HG02642 (cell line): Measurements from ENCODE around the gene DAW1.
"Not testable (repeated sequence)": the region's sequence is repeated elsewhere in the genome, so short reads cannot be mapped to it uniquely, and the experiment has no call there.

ENCODE experiments used
- ATAC-seq: cut with Tn5 transposase; IDR thresholded peaks from one replicate; pipeline ENCODE4 v1.9.1; 2021; ENCODE audit warnings: mild to moderate bottlenecking; ENCODE audit not compliant: unreplicated experiment, poor library complexity

Gene DAW1

GRCh38 chr2:227871375-227871791 is at the start of gene DAW1:
Gene DAW1, plus strand, starts transcription at chr2:227871631. Its CDS starts 59 bp downstream, at chr2:227871690.
- peak; percentile 84 for ATAC-seq

- ATAC-seq: no peak
These were observed 48.9 kb upstream of the DAW1 start for GRCh38 chr2:227822416-227823003.

- no peak for ATAC-seq
These were observed 47.5 kb upstream of the DAW1 start for GRCh38 chr2:227823922-227824321.

GRCh38 chr2:227824711-227825110 is 46.7 kb upstream of the DAW1 start:
- no peak for ATAC-seq

GRCh38 chr2:227826019-227826521 is 45.4 kb upstream of the DAW1 start:
- no peak for ATAC-seq

GRCh38 chr2:227826563-227826962 is 44.9 kb upstream of the DAW1 start:
- no peak for ATAC-seq

GRCh38 chr2:227827143-227827542 is 44.3 kb upstream of the DAW1 start:
- no peak for ATAC-seq

- ATAC-seq: no peak
These were observed 42.9 kb upstream of the DAW1 start for GRCh38 chr2:227828477-227828912.

- ATAC-seq: no peak
These were observed 42.1 kb upstream of the DAW1 start for GRCh38 chr2:227829337-227829736.

- ATAC-seq: no peak
These were observed 37.0 kb upstream of the DAW1 start for GRCh38 chr2:227834423-227834822.

GRCh38 chr2:227834916-227835650 is 36.3 kb upstream of the DAW1 start:
- no peak for ATAC-seq

- not testable (repeated sequence) for ATAC-seq
These were observed 31.9 kb upstream of the DAW1 start for GRCh38 chr2:227839339-227840129.

GRCh38 chr2:227846831-227847230 is 24.6 kb upstream of the DAW1 start:
- no peak for ATAC-seq

- no peak for ATAC-seq
These were observed 23.3 kb upstream of the DAW1 start for GRCh38 chr2:227848146-227848545.

GRCh38 chr2:227848586-227848985 is 22.8 kb upstream of the DAW1 start:
- ATAC-seq: peak; percentile 75

GRCh38 chr2:227849906-227850305 is 21.5 kb upstream of the DAW1 start:
- no peak for ATAC-seq

GRCh38 chr2:227853204-227853629 is 18.2 kb upstream of the DAW1 start:
- ATAC-seq: no peak

- ATAC-seq: no peak
These were observed 17.6 kb upstream of the DAW1 start for GRCh38 chr2:227853765-227854271.

GRCh38 chr2:227855440-227855839 is 16.0 kb upstream of the DAW1 start:
- ATAC-seq: no peak

- no peak for ATAC-seq
These were observed 14.7 kb upstream of the DAW1 start for GRCh38 chr2:227856697-227857096.

GRCh38 chr2:227860221-227860641 is 11.2 kb upstream of the DAW1 start:
- no peak for ATAC-seq
